NCI-H2227 (cell line): ENCODE data around the gene WDR70.
"Not testable (repeated sequence)": the region's sequence is repeated elsewhere in the genome, so short reads cannot be mapped to it uniquely, and the experiment has no call there.

Experiments
- DNase-seq: peaks from one replicate; lab custom pipeline; 2025; ENCODE audit not compliant: unreplicated experiment; lab: John Stamatoyannopoulos, UW

Gene WDR70

GRCh38 chr5:37628876-37629275 is 249.8 kb downstream of the WDR70 start:
- DNase-seq: no peak

GRCh38 chr5:37631939-37632338 is 252.8 kb downstream of the WDR70 start:
- DNase-seq: no peak

- no peak for DNase-seq
Observed at GRCh38 chr5:37637165-37637845, 258.2 kb downstream of the WDR70 start.

- DNase-seq: no peak
Observed at GRCh38 chr5:37638897-37639296, 259.8 kb downstream of the WDR70 start.

- no peak for DNase-seq
Observed at GRCh38 chr5:37640088-37640487, 261.0 kb downstream of the WDR70 start.

GRCh38 chr5:37641933-37642332 is 262.8 kb downstream of the WDR70 start:
- no peak for DNase-seq

- DNase-seq: no peak
Observed at GRCh38 chr5:37645707-37646106, 266.6 kb downstream of the WDR70 start.

- not testable (repeated sequence) for DNase-seq
Observed at GRCh38 chr5:37654566-37654965, 275.4 kb downstream of the WDR70 start.

GRCh38 chr5:37657046-37657445 is 277.9 kb downstream of the WDR70 start:
- no peak for DNase-seq

GRCh38 chr5:37658440-37658839 is 279.3 kb downstream of the WDR70 start:
- DNase-seq: no peak

- no peak for DNase-seq
Observed at GRCh38 chr5:37660319-37660718, 281.2 kb downstream of the WDR70 start.

- no peak for DNase-seq
Observed at GRCh38 chr5:37661227-37661920, 282.3 kb downstream of the WDR70 start.

GRCh38 chr5:37661951-37662350 is 282.8 kb downstream of the WDR70 start:
- DNase-seq: no peak

GRCh38 chr5:37662362-37662761 is 283.2 kb downstream of the WDR70 start:
- no peak for DNase-seq

- no peak for DNase-seq
Observed at GRCh38 chr5:37662789-37663485, 283.8 kb downstream of the WDR70 start.

GRCh38 chr5:37663538-37663937 is 284.4 kb downstream of the WDR70 start:
- no peak for DNase-seq

- DNase-seq: no peak
Observed at GRCh38 chr5:37664551-37664950, 285.4 kb downstream of the WDR70 start.

- no peak for DNase-seq
Observed at GRCh38 chr5:37665272-37665671, 286.2 kb downstream of the WDR70 start.

- no peak for DNase-seq
Observed at GRCh38 chr5:37665889-37666288, 286.8 kb downstream of the WDR70 start.

- no peak for DNase-seq
Observed at GRCh38 chr5:37667430-37667829, 288.3 kb downstream of the WDR70 start.

- DNase-seq: no peak
Observed at GRCh38 chr5:37667846-37668245, 288.7 kb downstream of the WDR70 start.

GRCh38 chr5:37668524-37669047 is 289.5 kb downstream of the WDR70 start:
- peak; percentile 20 for DNase-seq
